ENCODE measurements around the gene CYFIP2. TPM values are rescaled to one million over a fixed set of nuclear protein-coding genes. Genes with fewer than 3 reads are reported as not detected.

Gene CYFIP2
- polyA plus RNA-seq, 1 donor from 2014 or later, result 59.7 TPM

GRCh38 chr5:157387683-157388093 lies 121.8 kb downstream of the CYFIP2 start:
- no peak overlapping the region for H3K27ac ChIP-seq (ENCODE audit: low read length)
- no peaks in the 10 kb centered on the region for H3K9me2 ChIP-seq (ENCODE audit: insufficient read depth, low read length)
- TF ChIP-seq TAF1 (IDR thresholded peaks at IDR 0.05; ENCODE audit: low read depth) (no peak), EP300 (conservative IDR thresholded peaks at IDR 0.05; ENCODE audit: poor library complexity, severe bottlenecking) (no peak), REST (IDR thresholded peaks at IDR 0.05; ENCODE audit: borderline replicate concordance) (no peak), POLR2AphosphoS5 (IDR thresholded peaks at IDR 0.05) (no peak), MXI1 (conservative IDR thresholded peaks at IDR 0.05; ENCODE audit: poor library complexity, severe bottlenecking) (no peak), CTCF (IDR thresholded peaks at IDR 0.05; ENCODE audit: poor library complexity, severe bottlenecking) (no peak), SMC3 (conservative IDR thresholded peaks at IDR 0.05; ENCODE audit: poor library complexity) (no peak), RAD21 (conservative IDR thresholded peaks at IDR 0.05) (no peak), EZH2 (IDR thresholded peaks at IDR 0.05; ENCODE audit: borderline replicate concordance, insufficient read depth, low read length, poor library complexity, severe bottlenecking) (no peak)
- H3K9ac ChIP-seq (ENCODE audit: low read length), result no peak overlapping the region
- no peak overlapping the region for H2AFZ ChIP-seq (ENCODE audit: low read depth, low read length)
- H3K79me2 ChIP-seq (replicated peaks; ENCODE audit: insufficient read depth, low read length), result no peaks in the 10 kb centered on the region
- no peaks in the 10 kb centered on the region for H3K9me3 ChIP-seq (ENCODE audit: low read length)
- peaks cover 18% of the 10 kb centered on the region for H3K36me3 ChIP-seq (ENCODE audit: insufficient read depth, low read length)
- no peak overlapping the region for H3K4me2 ChIP-seq (ENCODE audit: low read length)
- H4K20me1 ChIP-seq (ENCODE audit: insufficient read depth), result no peaks in the 10 kb centered on the region
- H3K4me3 ChIP-seq (ENCODE audit: low read length), result no peak overlapping the region
- no peaks in the 10 kb centered on the region for H3F3A ChIP-seq (ENCODE audit: insufficient read depth, low read length, poor library complexity, severe bottlenecking)
- no peaks in the 10 kb centered on the region for H3K27me3 ChIP-seq (ENCODE audit: insufficient read depth, low read depth, low read length)

- Histone ChIP-seq H3K4me3 (ENCODE audit: low read length) (no peak overlapping the region), H3K9me3 (ENCODE audit: low read length) (no peaks in the 10 kb centered on the region), H4K20me1 (ENCODE audit: insufficient read depth) (no peaks in the 10 kb centered on the region), H3K27ac (ENCODE audit: low read length) (no peak overlapping the region), H3K27me3 (ENCODE audit: insufficient read depth, low read depth, low read length) (no peaks in the 10 kb centered on the region), H3K36me3 (ENCODE audit: insufficient read depth, low read length) (peaks cover 23% of the 10 kb centered on the region), H3K79me2 (replicated peaks; ENCODE audit: insufficient read depth, low read length) (no peaks in the 10 kb centered on the region), H3K4me2 (ENCODE audit: low read length) (no peak overlapping the region), H3K9ac (ENCODE audit: low read length) (no peak overlapping the region), H3F3A (ENCODE audit: insufficient read depth, low read length, poor library complexity, severe bottlenecking) (no peaks in the 10 kb centered on the region), H3K9me2 (ENCODE audit: insufficient read depth, low read length) (no peaks in the 10 kb centered on the region), H2AFZ (ENCODE audit: low read depth, low read length) (no peak overlapping the region)
- TF ChIP-seq EP300 (conservative IDR thresholded peaks at IDR 0.05; ENCODE audit: poor library complexity, severe bottlenecking) (no peak), MXI1 (conservative IDR thresholded peaks at IDR 0.05; ENCODE audit: poor library complexity, severe bottlenecking) (no peak), REST (IDR thresholded peaks at IDR 0.05; ENCODE audit: borderline replicate concordance) (no peak), SMC3 (conservative IDR thresholded peaks at IDR 0.05; ENCODE audit: poor library complexity) (no peak), EZH2 (IDR thresholded peaks at IDR 0.05; ENCODE audit: borderline replicate concordance, insufficient read depth, low read length, poor library complexity, severe bottlenecking) (no peak), RAD21 (conservative IDR thresholded peaks at IDR 0.05) (no peak)
Observed at GRCh38 chr5:157388111-157388710, 122.3 kb downstream of the CYFIP2 start.
